ENCODE measurements around the gene GMEB2. TPM values are rescaled to one million over a fixed set of nuclear protein-coding genes. Genes with fewer than 3 reads are reported as not detected.
"Not testable (repeated sequence)": the region's sequence is repeated elsewhere in the genome, so short reads cannot be mapped to it uniquely, and the experiment has no call there.

Gene GMEB2
- polyA plus RNA-seq, 3 donors, result 6.9 to 9.6 (median 7.5) TPM

GRCh38 chr20:63585616-63586565 lies 41.0 kb downstream of the GMEB2 start:
- 83 to 87% (median 85%) methylated on average over 22 of the region's 22 CpGs for WGBS, 3 donors

GRCh38 chr20:63582382-63583063 lies 44.4 kb downstream of the GMEB2 start:
- H3K27ac ChIP-seq (ENCODE audit: low read depth, low read length), result no peak overlapping the region
- 82 to 90% (median 88%) methylated on average over 23 of the region's 23 CpGs for WGBS, 3 donors

More at GRCh38 chr20:63585616-63586565, 41.0 kb downstream of the GMEB2 start:
- no peak overlapping the region for H3K27ac ChIP-seq (ENCODE audit: low read depth, low read length)

DNA sequence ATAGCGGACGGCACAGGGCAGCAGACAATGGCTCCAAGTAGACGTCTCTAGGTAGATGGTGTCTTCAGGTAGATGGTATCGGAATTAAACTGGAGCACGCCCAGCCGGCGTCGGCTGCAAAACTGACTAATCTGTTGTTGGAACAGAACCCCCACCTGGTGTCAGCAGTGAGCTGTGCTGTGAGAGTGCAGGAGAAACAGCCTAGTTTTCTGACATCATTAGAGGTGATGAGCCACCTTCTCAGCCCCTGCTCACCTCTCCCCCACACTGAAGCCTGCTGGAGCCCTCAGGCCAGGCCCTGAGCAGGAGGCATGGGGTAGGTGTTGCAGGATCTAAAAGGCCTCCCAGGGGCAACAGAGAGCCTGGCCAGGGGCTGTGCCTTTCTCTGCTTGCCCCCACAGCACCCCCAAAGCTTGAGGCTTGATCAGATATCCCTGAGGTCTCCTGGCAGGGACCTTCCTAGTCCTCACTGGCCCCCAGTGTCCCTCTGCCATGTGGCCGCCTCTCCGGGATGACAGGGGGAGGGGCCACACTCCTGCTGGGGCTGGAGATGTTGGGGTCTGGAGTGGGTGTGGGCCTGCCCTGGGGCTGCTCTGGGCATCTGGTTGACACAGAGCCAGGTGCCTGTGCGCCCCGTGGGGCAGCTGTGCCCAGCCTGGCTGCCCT lies 46.0 kb downstream of the GMEB2 start:
- no peak overlapping the region for H3K27ac ChIP-seq (ENCODE audit: low read depth, low read length)
- WGBS, 3 donors, result 44 to 61% (median 55%) methylated on average over 11 to 12 of the region's 12 CpGs

DNA sequence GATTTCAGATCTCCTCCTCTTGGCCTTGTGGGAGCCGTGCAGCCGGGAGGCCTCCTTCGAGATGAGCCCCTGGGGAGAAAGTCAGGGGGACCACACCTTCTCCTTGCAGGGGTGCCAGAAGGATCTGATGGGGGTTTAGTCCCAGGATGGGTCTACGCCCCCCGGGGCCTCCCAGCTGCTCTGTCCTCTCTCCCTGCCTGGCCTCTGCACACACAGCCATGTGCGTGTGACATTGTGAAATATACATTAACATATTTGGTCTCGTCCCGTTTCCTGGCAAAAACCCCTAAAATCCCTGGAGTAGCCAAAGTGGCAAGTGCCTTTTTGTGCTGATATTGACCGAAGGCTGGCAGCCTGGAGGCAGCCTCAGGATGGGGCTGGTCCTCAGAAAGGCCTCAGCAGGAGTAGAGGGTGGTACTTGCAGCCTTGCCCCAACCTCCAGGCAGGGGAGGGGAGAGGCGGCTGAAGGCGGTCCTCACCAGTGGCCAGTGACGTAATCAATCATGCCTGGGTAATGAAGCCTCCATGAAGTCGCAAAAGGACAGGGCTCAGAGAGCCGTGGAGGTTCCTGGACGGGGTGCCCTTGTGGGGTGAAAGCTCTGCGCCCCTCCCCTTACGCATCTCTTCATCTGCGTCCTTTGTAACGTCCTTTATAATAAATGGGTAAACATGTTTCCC lies 47.7 kb downstream of the GMEB2 start:
- no peak overlapping the region for H3K27ac ChIP-seq (ENCODE audit: low read depth, low read length)
- WGBS, 3 donors, result 62 to 68% (median 65%) methylated on average over 16 to 19 of the region's 19 CpGs

DNA sequence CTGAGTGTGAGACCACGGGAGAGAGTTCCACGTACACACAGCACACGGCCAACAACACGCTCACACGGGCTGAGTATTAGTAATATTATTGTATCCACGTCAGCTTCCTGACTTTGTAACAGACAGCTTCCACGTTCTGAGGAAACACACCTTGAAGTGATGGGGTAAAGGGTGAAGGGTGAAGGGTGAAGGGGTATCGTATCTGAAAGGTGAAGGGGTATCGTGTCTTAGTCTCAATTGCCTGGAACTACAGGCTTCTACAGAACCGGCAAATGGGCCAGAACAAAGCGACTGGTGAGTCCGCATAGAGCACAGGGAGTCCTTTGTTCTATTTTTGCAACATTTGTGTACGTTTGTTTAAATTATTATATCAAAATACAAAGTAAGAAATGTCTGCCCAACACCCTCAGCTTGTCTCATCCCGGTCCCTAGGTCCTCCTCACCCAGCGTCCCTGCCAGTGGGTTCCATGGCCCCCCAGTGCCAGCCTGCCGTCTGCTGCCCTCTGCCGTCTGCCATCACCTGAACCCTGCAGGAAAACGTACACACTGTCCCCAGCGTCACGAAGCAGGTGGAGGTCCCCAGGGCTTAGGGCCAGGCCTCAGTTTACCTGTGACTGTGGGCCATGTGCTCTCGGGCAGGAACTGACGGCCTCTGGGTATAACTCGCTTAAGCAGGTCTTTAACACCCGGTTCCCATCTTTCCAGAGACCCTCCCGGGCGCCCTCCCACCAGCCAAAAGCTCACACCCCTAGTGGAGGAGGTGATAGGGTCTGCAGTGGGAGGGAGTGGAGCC lies 48.5 kb downstream of the GMEB2 start:
- WGBS, 3 donors, result 77 to 80% (median 79%) methylated on average over 26 of the region's 26 CpGs
- H3K27ac ChIP-seq (ENCODE audit: low read depth, low read length), result no peak overlapping the region

GRCh38 chr20:63577317-63577894 lies 49.5 kb downstream of the GMEB2 start:
- no peak overlapping the region for H3K27ac ChIP-seq (ENCODE audit: low read depth, low read length)
- WGBS, 3 donors, result 63 to 79% (median 72%) methylated on average over 19 of the region's 19 CpGs

DNA sequence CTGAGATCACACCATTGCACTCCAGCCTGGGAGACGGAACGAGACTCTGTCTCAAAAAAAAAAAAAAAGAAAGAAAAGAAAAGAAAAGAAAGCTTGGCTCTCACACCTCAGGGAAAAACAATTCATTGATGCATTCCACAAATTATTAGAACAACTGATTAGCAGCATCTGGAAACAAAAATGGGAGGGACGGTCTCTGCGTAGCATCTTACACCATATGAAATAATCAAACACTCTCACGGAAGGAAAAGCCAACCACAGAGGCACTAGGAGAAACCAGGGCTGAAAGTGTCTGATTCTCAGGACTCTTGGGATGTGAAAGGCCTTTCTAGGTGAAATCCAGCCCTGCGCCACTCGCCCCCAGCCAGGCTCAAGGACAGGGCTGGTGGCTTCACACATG lies 50.6 kb downstream of the GMEB2 start:
- 82 to 90% (median 83%) methylated on average over 7 of the region's 7 CpGs for WGBS, 3 donors
- H3K27ac ChIP-seq (ENCODE audit: low read depth, low read length), result no peak overlapping the region

- no peak overlapping the region for H3K27ac ChIP-seq (ENCODE audit: low read depth, low read length)
Measured at GRCh38 chr20:63574829-63575743, 51.8 kb downstream of the GMEB2 start.

GRCh38 chr20:63574156-63574828 lies 52.6 kb downstream of the GMEB2 start, which contains the start of gene HELZ2:
HELZ2 (minus strand) TSS chr20:63574239; CDS start chr20:63572385, 1,854 bp downstream.
- WGBS, 3 donors, result 8 to 11% (median 8%) methylated on average over 24 to 40 of the region's 40 CpGs

More at GRCh38 chr20:63574829-63575743, 51.8 kb downstream of the GMEB2 start:
- WGBS, 3 donors, result 66 to 71% (median 68%) methylated on average over 28 of the region's 28 CpGs

GRCh38 chr20:63573647-63574131 lies 53.2 kb downstream of the GMEB2 start:
- WGBS, 3 donors, result 1 to 3% (median 2%) methylated on average over 14 to 24 of the region's 24 CpGs
- peak overlapping the region; percentile 88 for H3K27ac ChIP-seq (ENCODE audit: low read depth, low read length)

More at GRCh38 chr20:63574156-63574828, 52.6 kb downstream of the GMEB2 start, which contains the start of gene HELZ2:
- H3K27ac ChIP-seq (ENCODE audit: low read depth, low read length), result peak within 1 kb of the TSS; percentile 88

DNA sequence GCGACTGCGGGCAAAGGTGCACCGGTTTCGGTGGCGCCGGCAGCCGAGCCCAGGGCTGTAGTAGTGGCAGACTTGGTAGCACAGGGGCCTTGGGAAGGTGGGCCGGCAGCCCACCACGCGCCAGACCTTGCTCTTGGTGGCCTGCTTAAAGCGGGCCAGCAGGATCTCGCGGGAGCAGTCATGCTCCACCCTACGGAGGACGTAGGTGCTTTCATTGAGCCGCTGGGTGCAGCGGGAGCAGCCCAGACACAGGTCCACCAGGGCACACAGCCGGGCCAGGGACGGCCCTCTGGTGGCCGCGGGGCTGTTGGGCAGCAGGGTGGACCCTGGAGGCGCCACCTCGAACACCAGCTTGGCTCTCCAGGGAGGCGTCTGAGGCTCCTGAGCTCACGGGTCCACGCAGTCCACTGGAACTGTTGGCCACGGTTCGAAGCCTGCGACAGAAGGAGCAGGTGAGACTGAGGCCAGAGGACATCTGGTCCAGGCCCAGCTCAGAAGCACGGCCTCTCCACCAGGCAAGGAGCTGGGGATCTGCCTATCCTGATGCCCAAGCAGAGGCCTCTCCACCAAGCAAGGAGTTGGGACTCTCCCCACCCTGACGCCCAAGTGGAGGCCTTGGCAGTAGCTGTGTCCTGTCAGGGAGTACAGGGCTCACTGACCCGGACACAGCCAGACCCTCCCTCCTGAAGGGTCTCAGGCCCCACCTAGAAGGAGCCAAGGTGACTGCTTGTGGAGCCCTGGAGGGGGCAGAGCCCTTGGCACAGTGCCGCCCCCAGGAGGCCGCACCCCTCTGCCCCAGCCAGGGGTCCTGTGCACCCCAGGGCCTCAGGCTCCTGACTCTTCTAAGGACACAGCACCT lies 53.9 kb downstream of the GMEB2 start:
- 85 to 88% (median 88%) methylated on average over 31 to 34 of the region's 34 CpGs for WGBS, 3 donors
- H3K27ac ChIP-seq (ENCODE audit: low read depth, low read length), result no peak overlapping the region

- WGBS, 3 donors, result 91% methylated on average over 42 to 48 of the region's 48 CpGs
- no peak overlapping the region for H3K27ac ChIP-seq (ENCODE audit: low read depth, low read length)
Measured at GRCh38 chr20:63572071-63572787, 54.7 kb downstream of the GMEB2 start.

DNA sequence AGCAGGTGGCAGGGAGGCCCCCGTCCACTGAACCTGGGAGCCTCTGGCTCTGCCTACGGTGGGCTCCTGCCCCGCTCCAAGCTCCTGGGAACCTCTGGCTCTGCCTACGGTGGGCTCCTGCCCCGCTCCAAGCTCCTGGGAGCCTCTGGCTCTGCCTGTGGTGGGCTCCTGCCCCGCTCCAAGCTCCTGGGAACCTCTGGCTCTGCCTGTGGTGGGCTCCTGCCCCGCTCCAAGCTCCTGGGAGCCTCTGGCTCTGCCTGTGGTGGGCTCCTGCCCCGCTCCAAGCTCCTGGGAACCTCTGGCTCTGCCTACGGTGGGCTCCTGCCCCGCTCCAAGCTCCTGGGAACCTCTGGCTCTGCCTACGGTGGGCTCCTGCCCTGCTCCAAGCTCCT lies 55.8 kb downstream of the GMEB2 start:
- not testable (repeated sequence) for H3K27ac ChIP-seq (ENCODE audit: low read depth, low read length)
- 57 to 73% (median 70%) methylated on average over 4 to 6 of the region's 11 CpGs for WGBS, 3 donors

All from adipose tissue (tissue), 3 donors.